WTC11 (cell line): ENCODE measurements around the gene ZDHHC7.

Experiments used
- ATF2 ChIP-seq: sonication (generic); formaldehyde crosslinking; IDR thresholded peaks from 2 replicates; pipeline ENCODE4 v1.8.1; 2022; ENCODE audit warnings: low read depth, missing genetic modification reagents, borderline replicate concordance
- CTCF ChIP-seq: fragments of 200-600 bp; IDR thresholded peaks from 2 replicates; pipeline ENCODE4 v1.8.0; 2022; ENCODE audit warnings: antibody characterized with exemption
- ERG ChIP-seq: fragments of 250-450 bp; sonication (Bioruptor Pico); IDR thresholded peaks from 2 replicates; pipeline ENCODE4 v1.8.0; 2021; ENCODE audit warnings: mild to moderate bottlenecking
- FOXJ3 ChIP-seq: sonication (generic); formaldehyde crosslinking; IDR thresholded peaks from 2 replicates; pipeline ENCODE4 v1.9.0; 2021; ENCODE audit warnings: missing genetic modification reagents, mild to moderate bottlenecking, borderline replicate concordance
- NR2C2 ChIP-seq: sonication (generic); formaldehyde crosslinking; IDR thresholded peaks from 2 replicates; pipeline ENCODE4 v1.8.0; 2022; ENCODE audit warnings: mild to moderate bottlenecking, missing genetic modification reagents
- RELA ChIP-seq: sonication (generic); formaldehyde crosslinking; IDR thresholded peaks from 2 replicates; pipeline ENCODE4 v1.8.1; 2022; ENCODE audit warnings: missing genetic modification reagents, mild to moderate bottlenecking, borderline replicate concordance
- TEAD4 ChIP-seq: sonication (generic); formaldehyde crosslinking; IDR thresholded peaks from 2 replicates; pipeline ENCODE4 v1.8.0; 2022; ENCODE audit warnings: mild to moderate bottlenecking, missing genetic modification reagents
- TP53 ChIP-seq: sonication (generic); formaldehyde crosslinking; IDR thresholded peaks from 2 replicates; pipeline ENCODE4 v1.8.1; 2023; ENCODE audit warnings: mild to moderate bottlenecking, missing genetic modification reagents
- ZBTB21 ChIP-seq: sonication (generic); formaldehyde crosslinking; IDR thresholded peaks from 2 replicates; pipeline ENCODE4 v1.8.1; 2023; ENCODE audit warnings: mild to moderate bottlenecking, missing genetic modification reagents, borderline replicate concordance
- ZNF138 ChIP-seq: sonication (generic); formaldehyde crosslinking; conservative IDR thresholded peaks from 2 replicates; pipeline ENCODE4 v1.8.1; 2022; ENCODE audit warnings: mild to moderate bottlenecking, moderate library complexity, missing genetic modification reagents
- ZNF263 ChIP-seq: sonication (generic); formaldehyde crosslinking; IDR thresholded peaks from 2 replicates; pipeline ENCODE4 v1.8.1; 2022; ENCODE audit warnings: low read depth, mild to moderate bottlenecking, moderate library complexity, missing genetic modification reagents

- TF ChIP-seq NR2C2 (CRISPR knock-in tag) (no peak), CTCF (no peak), ZNF138 (CRISPR knock-in tag) (no peak), ZNF263 (CRISPR knock-in tag) (no peak), TP53 (CRISPR knock-in tag) (no peak), ERG (no peak), ATF2 (CRISPR knock-in tag) (no peak), RELA (no peak), ZBTB21 (no peak), FOXJ3 (CRISPR knock-in tag) (no peak), TEAD4 (CRISPR knock-in tag) (no peak)
These were observed 46.6 kb upstream of the ZDHHC7 start for GRCh38 chr16:85057948-85058347.
